ENCODE data around the gene MAPK1.

MAPK1 gene

GRCh38 chr22:21761994-21762680 is 105.3 kb downstream of the MAPK1 start (continued):
- TF ChIP-seq TSHZ2 (CRISPR knock-in tag; IDR thresholded peaks at IDR 0.05) = no peak
- no peak for TF ChIP-seq CSDC2 (CRISPR knock-in tag; IDR thresholded peaks at IDR 0.05)

- ATAC-seq = no peak; the same call in 1 of the 3 replicates
- TF ChIP-seq ZNF70 (CRISPR knock-in tag; IDR thresholded peaks at IDR 0.05) (no peak), ZNF8 (CRISPR knock-in tag; IDR thresholded peaks at IDR 0.05) (no peak), CREB5 (CRISPR knock-in tag; IDR thresholded peaks at IDR 0.05; ENCODE audit: low read depth) (no peak), ZFP3 (CRISPR knock-in tag; IDR thresholded peaks at IDR 0.05) (no peak), CSDC2 (CRISPR knock-in tag; IDR thresholded peaks at IDR 0.05) (no peak), ZNF565 (CRISPR knock-in tag; conservative IDR thresholded peaks at IDR 0.05; ENCODE audit: low read depth) (no peak), TSHZ2 (CRISPR knock-in tag; IDR thresholded peaks at IDR 0.05) (no peak), ZC3H10 (CRISPR knock-in tag; IDR thresholded peaks at IDR 0.05) (no peak), RARB (CRISPR knock-in tag; IDR thresholded peaks at IDR 0.05) (no peak), GLIS3 (CRISPR knock-in tag; IDR thresholded peaks at IDR 0.05) (no peak), ISL1 (CRISPR knock-in tag; IDR thresholded peaks at IDR 0.05) (no peak), TOX (CRISPR knock-in tag; IDR thresholded peaks at IDR 0.05; ENCODE audit: borderline replicate concordance) (no peak), BACH2 (CRISPR knock-in tag; IDR thresholded peaks at IDR 0.05; ENCODE audit: borderline replicate concordance) (no peak), ESRRG (CRISPR knock-in tag; IDR thresholded peaks at IDR 0.05) (no peak), PPARA (CRISPR knock-in tag; IDR thresholded peaks at IDR 0.05; ENCODE audit: borderline replicate concordance) (no peak), SNAI2 (CRISPR knock-in tag; IDR thresholded peaks at IDR 0.05) (no peak)
These were observed 106.4 kb downstream of the MAPK1 start for GRCh38 chr22:21761086-21761485.

- TF ChIP-seq TOX (CRISPR knock-in tag; IDR thresholded peaks at IDR 0.05; ENCODE audit: borderline replicate concordance) (no peak), PATZ1 (CRISPR knock-in tag; IDR thresholded peaks at IDR 0.05; ENCODE audit: borderline replicate concordance) (no peak), PPARA (CRISPR knock-in tag; IDR thresholded peaks at IDR 0.05; ENCODE audit: borderline replicate concordance) (no peak), ZNF70 (CRISPR knock-in tag; IDR thresholded peaks at IDR 0.05) (no peak), ISL1 (CRISPR knock-in tag; IDR thresholded peaks at IDR 0.05) (no peak)
- ATAC-seq = peak; percentile 53
These were observed 106.8 kb downstream of the MAPK1 start for GRCh38 chr22:21760640-21761039.

- TF ChIP-seq ZC3H10 (CRISPR knock-in tag; IDR thresholded peaks at IDR 0.05) (no peak), ZNF565 (CRISPR knock-in tag; conservative IDR thresholded peaks at IDR 0.05; ENCODE audit: low read depth) (no peak), CSRNP3 (CRISPR knock-in tag; IDR thresholded peaks at IDR 0.05) (no peak), SNAI2 (CRISPR knock-in tag; IDR thresholded peaks at IDR 0.05) (no peak), ZNF8 (CRISPR knock-in tag; IDR thresholded peaks at IDR 0.05) (no peak), GLIS3 (CRISPR knock-in tag; IDR thresholded peaks at IDR 0.05) (no peak), OSR1 (CRISPR knock-in tag; IDR thresholded peaks at IDR 0.05) (no peak), RARB (CRISPR knock-in tag; IDR thresholded peaks at IDR 0.05) (no peak), TOX (CRISPR knock-in tag; IDR thresholded peaks at IDR 0.05; ENCODE audit: borderline replicate concordance) (no peak), ISL1 (CRISPR knock-in tag; IDR thresholded peaks at IDR 0.05) (no peak), TSHZ2 (CRISPR knock-in tag; IDR thresholded peaks at IDR 0.05) (no peak), ESRRG (CRISPR knock-in tag; IDR thresholded peaks at IDR 0.05) (no peak)
- ATAC-seq = no peak
These were observed 107.6 kb downstream of the MAPK1 start for GRCh38 chr22:21759646-21760376.

Measured in SK-N-SH treated with all-trans-retinoic acid at 6 μM for 48 hours (cell line).